ENCODE measurements around the gene TRRAP. TPM values are rescaled to one million over a fixed set of nuclear protein-coding genes. Genes with fewer than 3 reads are reported as not detected.

TRRAP gene
- total and polyA plus RNA-seq, 2 experiments from 2014 or later, result 9.0 to 39.4 TPM

DNA sequence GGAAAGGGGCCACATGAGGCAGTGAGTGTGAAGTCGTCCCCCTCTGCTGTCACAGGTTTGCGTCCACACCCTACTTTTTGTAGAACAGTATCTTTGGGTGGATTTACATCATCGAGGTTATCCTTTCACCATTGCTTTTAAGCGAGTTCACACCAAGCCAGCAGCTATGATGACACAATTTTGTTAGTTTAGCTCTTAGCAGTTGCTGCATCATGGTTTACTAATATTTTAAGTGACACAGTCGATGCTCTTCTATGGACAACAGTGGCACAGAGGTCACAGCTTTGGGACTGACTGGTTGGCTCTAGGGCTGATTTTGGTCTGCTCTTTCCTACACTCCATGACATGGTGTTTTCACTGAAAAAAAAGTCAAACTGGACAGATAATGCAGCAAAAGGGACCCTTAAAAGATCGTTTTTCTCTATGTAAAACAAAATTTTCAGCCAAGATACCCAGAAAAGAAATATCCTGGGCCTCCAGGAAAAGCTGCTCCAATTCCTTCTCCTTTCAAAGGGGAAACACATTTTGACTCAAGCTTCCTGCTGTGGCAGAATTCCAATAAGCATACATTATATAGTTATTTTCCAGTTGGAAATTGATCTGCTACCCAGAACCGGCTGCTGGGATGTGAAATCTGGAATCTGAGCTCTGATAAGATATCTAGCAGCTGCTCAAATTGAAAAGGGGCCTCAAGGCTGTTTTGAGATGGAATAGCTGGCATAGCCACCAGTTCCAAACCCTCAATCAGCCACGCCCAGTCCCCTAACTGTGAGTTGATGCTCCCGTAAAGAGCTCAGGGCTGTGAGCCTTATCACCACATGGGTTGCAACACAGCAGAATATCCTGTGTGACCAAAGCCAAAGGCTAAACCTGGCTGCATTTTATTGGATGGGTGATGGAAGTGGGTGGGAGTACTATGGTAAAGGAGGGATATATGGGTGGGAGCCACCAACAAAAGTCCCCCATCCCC is 151.4 kb downstream of the TRRAP start:
- Histone ChIP-seq H3K27ac (peak overlapping the region; percentile 34), H3K4me3 (no peak overlapping the region), H3K4me1 (ENCODE audit: low read depth) (no peaks in the 10 kb centered on the region), H3K27me3 (no peaks in the 10 kb centered on the region), H3K36me3 (peaks cover 58% of the 10 kb centered on the region), H3K9me3 (ENCODE audit: low read depth) (no peaks in the 10 kb centered on the region)
- peak in 1 of 2 donors; percentile 34 for DNase-seq (ENCODE audit: low read depth in 1 of 2, low spot score in 1 of 2)
- TF ChIP-seq, protein P1, sequence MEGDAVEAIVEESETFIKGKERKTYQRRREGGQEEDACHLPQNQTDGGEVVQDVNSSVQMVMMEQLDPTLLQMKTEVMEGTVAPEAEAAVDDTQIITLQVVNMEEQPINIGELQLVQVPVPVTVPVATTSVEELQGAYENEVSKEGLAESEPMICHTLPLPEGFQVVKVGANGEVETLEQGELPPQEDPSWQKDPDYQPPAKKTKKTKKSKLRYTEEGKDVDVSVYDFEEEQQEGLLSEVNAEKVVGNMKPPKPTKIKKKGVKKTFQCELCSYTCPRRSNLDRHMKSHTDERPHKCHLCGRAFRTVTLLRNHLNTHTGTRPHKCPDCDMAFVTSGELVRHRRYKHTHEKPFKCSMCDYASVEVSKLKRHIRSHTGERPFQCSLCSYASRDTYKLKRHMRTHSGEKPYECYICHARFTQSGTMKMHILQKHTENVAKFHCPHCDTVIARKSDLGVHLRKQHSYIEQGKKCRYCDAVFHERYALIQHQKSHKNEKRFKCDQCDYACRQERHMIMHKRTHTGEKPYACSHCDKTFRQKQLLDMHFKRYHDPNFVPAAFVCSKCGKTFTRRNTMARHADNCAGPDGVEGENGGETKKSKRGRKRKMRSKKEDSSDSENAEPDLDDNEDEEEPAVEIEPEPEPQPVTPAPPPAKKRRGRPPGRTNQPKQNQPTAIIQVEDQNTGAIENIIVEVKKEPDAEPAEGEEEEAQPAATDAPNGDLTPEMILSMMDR (IDR thresholded peaks at IDR 0.05; ENCODE audit: low read depth, low read length), result no peak

DNA sequence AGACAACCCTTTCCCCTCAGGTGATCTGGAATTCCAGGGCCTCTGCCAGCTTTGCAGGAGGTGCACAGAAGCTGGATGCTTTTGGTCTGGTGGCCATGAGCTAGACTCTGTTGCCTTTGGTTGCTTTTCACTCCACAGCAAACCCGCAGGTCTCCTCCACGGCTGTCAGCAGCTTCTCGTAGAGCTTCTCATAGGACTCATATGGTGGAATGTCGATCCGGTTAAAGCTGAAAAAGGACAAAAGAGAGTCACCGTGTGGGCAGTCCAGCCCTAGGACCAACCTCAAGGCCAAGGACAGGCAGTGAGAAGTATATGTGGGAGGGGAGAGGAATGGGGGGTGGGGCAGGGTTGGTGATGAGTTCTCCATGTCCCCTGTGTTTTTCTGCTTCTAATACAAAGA is 152.1 kb downstream of the TRRAP start:
- no peaks in the 10 kb centered on the region for H3K9me3 ChIP-seq (ENCODE audit: low read depth)
- DNase-seq (ENCODE audit: low read depth in 1 of 2, low spot score in 1 of 2), result no peak
- H3K27me3 ChIP-seq, result no peaks in the 10 kb centered on the region
- no peak overlapping the region for H3K4me3 ChIP-seq
- no peaks in the 10 kb centered on the region for H3K4me1 ChIP-seq (ENCODE audit: low read depth)
- TF ChIP-seq, protein P1 (IDR thresholded peaks at IDR 0.05; ENCODE audit: low read depth, low read length), result no peak
- H3K27ac ChIP-seq, result no peak overlapping the region
- peaks cover 65% of the 10 kb centered on the region for H3K36me3 ChIP-seq

DNA sequence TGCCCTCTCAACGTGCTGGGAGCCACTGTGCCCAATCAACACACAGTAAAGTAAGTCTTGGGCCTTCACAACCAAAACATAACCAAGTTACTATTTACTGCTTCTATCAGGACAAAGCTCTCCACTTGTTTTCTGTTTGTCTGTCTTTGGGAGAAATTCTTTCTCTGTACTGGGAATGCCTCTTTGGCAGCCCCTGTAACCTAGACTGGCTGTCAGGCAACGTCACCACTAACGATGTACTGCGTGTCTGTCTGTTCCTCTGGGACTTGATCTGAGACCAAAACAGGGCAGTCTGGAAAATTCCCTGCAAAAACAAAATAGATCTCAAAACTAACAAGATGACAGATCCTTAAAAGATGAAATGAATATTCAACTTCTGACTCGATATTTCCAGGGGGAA is 152.6 kb downstream of the TRRAP start:
- no peaks in the 10 kb centered on the region for H3K27me3 ChIP-seq
- TF ChIP-seq, protein P1 (IDR thresholded peaks at IDR 0.05; ENCODE audit: low read depth, low read length), result no peak
- peaks cover 70% of the 10 kb centered on the region for H3K36me3 ChIP-seq
- no peak for DNase-seq (ENCODE audit: low read depth in 1 of 2, low spot score in 1 of 2)
- no peaks in the 10 kb centered on the region for H3K4me1 ChIP-seq (ENCODE audit: low read depth)
- no peak overlapping the region for H3K4me3 ChIP-seq
- no peak overlapping the region for H3K27ac ChIP-seq
- no peaks in the 10 kb centered on the region for H3K9me3 ChIP-seq (ENCODE audit: low read depth)

DNA sequence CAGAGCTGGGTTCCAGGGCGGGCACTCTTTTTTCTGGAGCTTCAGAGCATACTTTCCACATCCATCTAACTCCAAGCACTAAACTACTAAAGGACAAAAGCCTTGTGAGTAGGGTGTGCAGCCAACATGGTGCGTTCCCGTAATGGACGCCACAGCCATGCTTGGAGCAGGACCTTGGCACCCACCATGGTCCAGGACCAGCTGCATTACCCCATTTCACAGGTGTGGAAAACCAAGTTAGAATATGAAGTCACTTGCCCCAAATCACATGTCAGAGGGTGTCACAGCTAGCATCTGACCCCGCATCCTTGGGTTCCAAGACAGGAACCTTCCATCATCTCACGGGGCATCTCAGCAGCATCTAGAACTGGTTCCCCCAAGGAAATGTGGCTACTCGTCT is 153.2 kb downstream of the TRRAP start:
- TF ChIP-seq, protein P1 (IDR thresholded peaks at IDR 0.05; ENCODE audit: low read depth, low read length), result no peak
- H3K27ac ChIP-seq, result no peak overlapping the region
- DNase-seq (ENCODE audit: low read depth in 1 of 2, low spot score in 1 of 2), result no peak

DNA sequence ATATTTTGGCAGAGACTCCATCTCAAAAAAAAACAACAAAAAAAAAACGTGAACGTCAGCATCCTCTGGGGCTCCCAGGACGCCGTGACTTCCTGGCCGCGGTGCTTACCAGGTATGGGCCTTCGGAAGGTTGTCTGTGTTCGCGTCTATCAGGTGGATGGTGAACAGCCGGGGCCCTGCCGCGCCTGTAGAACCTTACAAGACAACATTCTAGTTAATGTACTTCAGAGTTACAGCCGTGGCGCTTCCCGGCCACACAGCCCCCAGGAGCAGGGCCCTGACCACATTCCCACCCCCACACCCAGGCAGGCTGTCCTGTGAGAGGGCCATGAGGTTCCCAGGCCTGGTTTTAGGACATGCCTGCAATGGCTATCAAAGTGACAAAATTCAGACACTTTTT is 154.6 kb downstream of the TRRAP start:
- Histone ChIP-seq H3K4me1 (ENCODE audit: low read depth) (no peaks in the 10 kb centered on the region), H3K4me3 (no peak overlapping the region), H3K36me3 (peaks cover 86% of the 10 kb centered on the region), H3K27me3 (no peaks in the 10 kb centered on the region), H3K27ac (no peak overlapping the region), H3K9me3 (ENCODE audit: low read depth) (no peaks in the 10 kb centered on the region)
- no peak for DNase-seq (ENCODE audit: low read depth in 1 of 2, low spot score in 1 of 2)
- TF ChIP-seq, protein P1 (IDR thresholded peaks at IDR 0.05; ENCODE audit: low read depth, low read length), result no peak

More for the DNA sequence above, 153.2 kb downstream of the TRRAP start:
- Histone ChIP-seq H3K4me3 (no peak overlapping the region), H3K4me1 (ENCODE audit: low read depth) (no peaks in the 10 kb centered on the region), H3K9me3 (ENCODE audit: low read depth) (no peaks in the 10 kb centered on the region), H3K27me3 (no peaks in the 10 kb centered on the region), H3K36me3 (peaks cover 72% of the 10 kb centered on the region)
